ENCODE results near the gene ANKRD33.

Gene ANKRD33

GRCh38 chr12:51923506-51924365 lies 35.8 kb downstream of the ANKRD33 start:
- Mint-ChIP-seq H3K27me3 (ENCODE audit: low read depth) (peaks cover 9% of the 10 kb centered on the region), H3K27ac (no peak overlapping the region), H3K4me3 (no peak overlapping the region), H3K9me3 (no peaks in the 10 kb centered on the region), H3K36me3 (ENCODE audit: low read depth) (no peaks in the 10 kb centered on the region), H3K4me1 (ENCODE audit: low read depth) (peaks cover 7% of the 10 kb centered on the region)

GRCh38 chr12:51924551-51925319 lies 36.8 kb downstream of the ANKRD33 start:
- no peak overlapping the region for H3K4me3 Mint-ChIP-seq
- H3K4me1 Mint-ChIP-seq (ENCODE audit: low read depth) = peaks cover 7% of the 10 kb centered on the region
- H3K9me3 Mint-ChIP-seq = no peaks in the 10 kb centered on the region
- peaks cover 14% of the 10 kb centered on the region for H3K27me3 Mint-ChIP-seq (ENCODE audit: low read depth)
- no peaks in the 10 kb centered on the region for H3K36me3 Mint-ChIP-seq (ENCODE audit: low read depth)
- H3K27ac Mint-ChIP-seq = no peak overlapping the region

DNA sequence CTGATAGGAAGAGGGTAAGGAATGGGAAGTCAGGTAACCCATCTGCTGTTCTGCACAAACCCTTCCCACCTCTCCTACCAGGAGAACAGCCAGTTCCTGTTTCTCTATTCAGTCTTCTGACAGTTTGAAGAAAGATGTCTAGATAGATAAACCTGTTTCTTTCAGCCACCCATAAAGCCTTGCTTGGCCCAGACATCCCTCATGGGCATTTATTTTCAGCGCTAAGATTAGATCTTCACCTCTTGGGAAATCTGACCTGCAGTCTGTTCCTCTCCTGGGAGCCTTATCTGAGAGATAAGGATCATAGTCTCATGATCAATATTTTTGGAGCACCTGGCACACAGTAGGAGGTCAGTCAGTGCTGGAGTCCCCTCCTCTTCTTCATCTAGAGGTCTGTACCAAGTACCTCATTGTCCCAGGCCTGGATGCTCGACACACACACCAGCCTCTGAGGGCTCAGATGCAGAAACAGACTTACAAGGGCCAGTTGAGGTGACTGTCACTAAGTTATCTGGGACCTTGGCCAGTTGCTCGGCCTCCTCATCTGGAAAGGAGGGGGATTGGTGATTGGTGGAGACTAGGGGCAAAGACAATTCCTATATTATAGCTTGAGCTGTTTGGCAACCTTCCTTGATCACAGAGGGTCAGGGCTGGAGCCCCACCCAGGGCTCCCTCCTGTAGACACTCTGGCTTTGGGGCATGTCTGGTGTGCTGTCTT lies 37.6 kb downstream of the ANKRD33 start:
- Mint-ChIP-seq H3K27ac (no peak overlapping the region), H3K4me3 (no peak overlapping the region), H3K4me1 (ENCODE audit: low read depth) (peaks cover 7% of the 10 kb centered on the region), H3K36me3 (ENCODE audit: low read depth) (no peaks in the 10 kb centered on the region), H3K9me3 (no peaks in the 10 kb centered on the region), H3K27me3 (ENCODE audit: low read depth) (peaks cover 20% of the 10 kb centered on the region)

DNA sequence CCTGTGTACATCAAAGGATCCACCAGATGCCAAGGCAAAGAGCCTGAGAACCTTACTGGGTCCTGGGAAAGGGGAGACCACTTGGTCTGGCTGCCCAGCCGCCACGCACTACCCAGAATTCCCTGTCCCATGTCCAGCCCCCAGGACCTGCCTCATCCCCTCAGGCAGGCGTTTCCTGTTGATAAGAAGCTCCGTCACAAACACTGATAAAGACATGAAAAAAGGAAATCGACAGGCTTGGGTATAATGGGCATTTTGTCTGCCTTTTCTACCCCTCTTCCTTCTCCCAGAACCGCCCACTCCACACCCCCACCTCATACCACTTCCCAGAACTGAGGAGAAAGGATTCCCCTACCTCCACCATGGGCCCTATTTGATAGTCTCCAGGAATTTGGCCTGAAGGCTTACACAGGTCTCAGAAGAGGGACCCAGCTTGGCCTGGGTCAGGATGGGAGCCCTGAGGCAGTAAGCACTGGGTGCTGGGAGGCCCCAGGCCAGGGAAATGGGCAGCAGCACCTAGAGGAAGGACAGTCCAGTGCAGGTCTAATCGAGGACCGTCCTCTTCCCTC lies 38.2 kb downstream of the ANKRD33 start:
- Mint-ChIP-seq H3K36me3 (ENCODE audit: low read depth) (no peaks in the 10 kb centered on the region), H3K9me3 (no peaks in the 10 kb centered on the region), H3K4me1 (ENCODE audit: low read depth) (peaks cover 7% of the 10 kb centered on the region), H3K27ac (no peak overlapping the region), H3K27me3 (ENCODE audit: low read depth) (peaks cover 23% of the 10 kb centered on the region), H3K4me3 (no peak overlapping the region)

- H3K4me3 Mint-ChIP-seq = no peak overlapping the region
- H3K27ac Mint-ChIP-seq = no peak overlapping the region
- H3K9me3 Mint-ChIP-seq = no peaks in the 10 kb centered on the region
- peaks cover 7% of the 10 kb centered on the region for H3K4me1 Mint-ChIP-seq (ENCODE audit: low read depth)
- H3K36me3 Mint-ChIP-seq (ENCODE audit: low read depth) = no peaks in the 10 kb centered on the region
- H3K27me3 Mint-ChIP-seq (ENCODE audit: low read depth) = peaks cover 25% of the 10 kb centered on the region
Measured at GRCh38 chr12:51926718-51927117, 38.8 kb downstream of the ANKRD33 start.

- H3K27ac Mint-ChIP-seq = no peak overlapping the region
- H3K4me3 Mint-ChIP-seq = no peak overlapping the region
- no peaks in the 10 kb centered on the region for H3K36me3 Mint-ChIP-seq (ENCODE audit: low read depth)
- no peaks in the 10 kb centered on the region for H3K9me3 Mint-ChIP-seq
- H3K27me3 Mint-ChIP-seq (ENCODE audit: low read depth) = peaks cover 35% of the 10 kb centered on the region
- no peaks in the 10 kb centered on the region for H3K4me1 Mint-ChIP-seq (ENCODE audit: low read depth)
Measured at GRCh38 chr12:51932218-51933076, 44.5 kb downstream of the ANKRD33 start.

DNA sequence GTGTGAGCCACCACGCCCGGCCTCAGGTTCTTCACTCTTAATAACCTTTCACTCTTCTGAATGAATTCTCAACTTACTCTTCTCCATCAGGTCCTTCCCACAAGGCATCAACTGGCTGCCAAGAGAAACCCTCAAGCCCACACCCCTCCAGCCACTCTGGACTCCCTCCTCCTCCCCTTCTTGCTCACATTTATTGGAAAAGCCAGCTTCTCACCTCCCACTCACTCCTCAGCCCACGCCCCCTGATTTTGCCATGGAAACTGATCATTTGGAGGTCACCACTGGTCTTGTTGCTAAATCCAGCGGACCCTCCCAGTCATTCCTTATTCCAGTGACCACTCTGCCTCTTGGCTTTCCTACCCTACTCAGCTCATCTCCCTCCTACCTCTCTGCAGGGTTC lies 46.2 kb downstream of the ANKRD33 start:
- Mint-ChIP-seq H3K4me3 (no peak overlapping the region), H3K27ac (no peak overlapping the region)

DNA sequence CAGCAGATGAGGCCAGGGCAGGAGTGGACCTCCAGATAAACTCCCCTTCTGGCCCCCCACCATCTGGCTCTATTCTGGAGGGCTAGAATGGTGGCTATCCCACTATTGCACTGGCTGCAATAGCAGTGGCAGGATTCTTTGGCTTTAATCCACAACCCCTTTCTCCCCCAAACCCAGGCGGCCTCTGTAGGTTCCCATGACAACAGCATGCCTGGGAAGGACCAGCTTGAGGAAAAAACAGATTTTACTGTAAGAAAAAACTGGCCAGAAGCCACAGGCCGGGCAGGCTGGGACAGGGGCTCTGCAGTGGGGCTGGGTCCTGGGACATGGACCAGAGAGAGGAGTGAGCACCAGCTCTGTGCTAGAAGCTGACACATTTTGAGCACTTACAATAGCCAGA lies 50.0 kb downstream of the ANKRD33 start:
- Mint-ChIP-seq H3K27me3 (ENCODE audit: low read depth) (peaks cover 29% of the 10 kb centered on the region), H3K36me3 (ENCODE audit: low read depth) (no peaks in the 10 kb centered on the region)

More for the DNA sequence above, 46.2 kb downstream of the ANKRD33 start:
- H3K27me3 Mint-ChIP-seq (ENCODE audit: low read depth) = peaks cover 35% of the 10 kb centered on the region
- H3K4me1 Mint-ChIP-seq (ENCODE audit: low read depth) = no peaks in the 10 kb centered on the region
- no peaks in the 10 kb centered on the region for H3K36me3 Mint-ChIP-seq (ENCODE audit: low read depth)
- H3K9me3 Mint-ChIP-seq = no peaks in the 10 kb centered on the region

DNA sequence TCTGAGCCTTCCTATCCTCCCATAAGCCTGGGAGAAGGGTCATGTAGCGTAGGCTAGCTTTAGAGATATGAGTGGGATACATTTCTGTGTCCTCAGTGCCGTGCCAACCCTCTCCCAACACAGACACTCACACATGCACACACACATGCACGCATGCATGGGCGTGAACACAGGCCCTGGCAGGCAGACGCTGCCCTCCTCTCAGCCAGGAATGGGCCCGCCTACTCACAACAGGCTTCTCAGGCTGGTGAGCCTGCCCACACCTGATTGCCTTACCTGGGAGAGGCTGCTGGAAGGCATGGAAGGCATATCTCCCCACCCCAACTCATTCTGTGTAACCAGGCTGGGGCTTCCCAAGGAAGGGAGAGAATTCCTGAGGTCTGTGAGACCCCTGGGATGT lies 50.8 kb downstream of the ANKRD33 start:
- Mint-ChIP-seq H3K4me3 (no peak overlapping the region), H3K36me3 (ENCODE audit: low read depth) (no peaks in the 10 kb centered on the region), H3K27ac (no peak overlapping the region), H3K4me1 (ENCODE audit: low read depth) (no peaks in the 10 kb centered on the region), H3K27me3 (ENCODE audit: low read depth) (peaks cover 29% of the 10 kb centered on the region), H3K9me3 (no peaks in the 10 kb centered on the region)

More for the DNA sequence above, 50.0 kb downstream of the ANKRD33 start:
- Mint-ChIP-seq H3K4me3 (no peak overlapping the region), H3K4me1 (ENCODE audit: low read depth) (no peaks in the 10 kb centered on the region), H3K9me3 (no peaks in the 10 kb centered on the region), H3K27ac (no peak overlapping the region)

DNA sequence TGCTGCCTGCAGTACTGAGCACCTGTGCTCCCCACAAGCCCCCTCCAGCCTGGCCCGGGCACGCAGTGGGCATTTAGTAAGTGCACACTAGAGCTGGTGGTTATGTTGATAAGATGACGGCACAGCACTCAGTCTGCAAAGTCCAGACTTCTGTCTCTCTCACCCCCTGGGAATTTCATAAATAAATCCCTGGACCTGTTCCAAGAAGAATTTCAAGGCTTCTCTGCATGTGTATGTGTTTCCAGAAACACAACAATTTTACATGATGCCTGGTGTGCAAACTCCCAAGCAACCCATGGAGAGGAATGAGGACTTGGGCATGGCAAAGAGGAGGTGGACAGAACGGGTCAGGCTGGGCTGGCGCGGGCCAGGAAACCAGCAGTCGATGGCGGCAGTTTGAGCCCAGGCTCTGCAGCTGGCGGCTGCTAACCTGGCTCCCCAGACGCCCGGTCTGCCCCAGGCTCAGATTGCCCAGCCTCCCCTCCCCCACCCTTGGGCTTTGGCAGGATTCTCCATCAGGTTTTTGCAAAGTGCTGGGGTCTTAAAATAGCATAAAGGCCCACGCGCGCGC lies 53.2 kb downstream of the ANKRD33 start:
- H3K27ac Mint-ChIP-seq = no peak overlapping the region
- peaks cover 22% of the 10 kb centered on the region for H3K27me3 Mint-ChIP-seq (ENCODE audit: low read depth)

More for the DNA sequence above, 53.2 kb downstream of the ANKRD33 start:
- no peak overlapping the region for H3K4me3 Mint-ChIP-seq
- H3K9me3 Mint-ChIP-seq = peaks cover 15% of the 10 kb centered on the region
- no peaks in the 10 kb centered on the region for H3K4me1 Mint-ChIP-seq (ENCODE audit: low read depth)
- H3K36me3 Mint-ChIP-seq (ENCODE audit: low read depth) = peaks cover 2% of the 10 kb centered on the region

Data from T-helper 1 cell treated with Interleukin-12 subunit alpha and Interleukin-12 subunit beta and Interleukin-4 antibody, amounts not matched to agents 30 μg/mL and 1 μg/mL, for 36 hours (primary cell).